SK-MEL-5 (cell line): Measurements from ENCODE around the gene EPHB6. TPM values are rescaled to one million over a fixed set of nuclear protein-coding genes. Genes with fewer than 3 reads are reported as not detected.

Experiments used
- DNase-seq: peaks from one replicate; pipeline ENCODE4 v3.0.0-alpha.2; 2016; ENCODE audit warnings: low read depth, low spot score
- in situ Hi-C: cut with HindIII; loops from 2 replicates; pipeline ENCODE4 v1.10.0; 2016; ENCODE audit warnings: low sequenced_read_pairs, high pct_unique_total_duplicates, low pct_unique_long_range_greater_than_20kb
- total RNA-seq: library from RNA; depleted of rRNA; stranded (reverse); fragments of >200 nt; shearing (Covaris generic); gene quantifications from 2 replicates; pipeline ENCODE4 v1.2.3, GENCODE V29; 2014

EPHB6 gene
- total RNA-seq, 1 experiment from 2014 or later = 0.48 TPM

DNA sequence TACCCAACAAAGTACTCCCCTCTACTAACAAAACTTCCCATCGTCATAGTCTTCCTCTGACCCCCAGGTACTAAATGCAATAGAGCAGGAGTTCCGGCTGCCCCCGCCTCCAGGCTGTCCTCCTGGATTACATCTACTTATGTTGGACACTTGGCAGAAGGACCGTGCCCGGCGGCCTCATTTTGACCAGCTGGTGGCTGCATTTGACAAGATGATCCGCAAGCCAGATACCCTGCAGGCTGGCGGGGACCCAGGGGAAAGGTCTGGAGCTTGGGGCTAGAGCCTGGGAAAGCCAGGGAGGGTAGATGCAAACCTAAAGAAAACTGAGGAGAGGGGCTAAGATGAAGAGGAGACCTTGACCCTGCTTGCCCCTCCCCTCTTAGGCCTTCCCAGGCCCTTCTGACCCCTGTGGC, 15.3 kb downstream of the EPHB6 start:
- in situ Hi-C loops = no loop called here
- no peak for DNase-seq

DNA sequence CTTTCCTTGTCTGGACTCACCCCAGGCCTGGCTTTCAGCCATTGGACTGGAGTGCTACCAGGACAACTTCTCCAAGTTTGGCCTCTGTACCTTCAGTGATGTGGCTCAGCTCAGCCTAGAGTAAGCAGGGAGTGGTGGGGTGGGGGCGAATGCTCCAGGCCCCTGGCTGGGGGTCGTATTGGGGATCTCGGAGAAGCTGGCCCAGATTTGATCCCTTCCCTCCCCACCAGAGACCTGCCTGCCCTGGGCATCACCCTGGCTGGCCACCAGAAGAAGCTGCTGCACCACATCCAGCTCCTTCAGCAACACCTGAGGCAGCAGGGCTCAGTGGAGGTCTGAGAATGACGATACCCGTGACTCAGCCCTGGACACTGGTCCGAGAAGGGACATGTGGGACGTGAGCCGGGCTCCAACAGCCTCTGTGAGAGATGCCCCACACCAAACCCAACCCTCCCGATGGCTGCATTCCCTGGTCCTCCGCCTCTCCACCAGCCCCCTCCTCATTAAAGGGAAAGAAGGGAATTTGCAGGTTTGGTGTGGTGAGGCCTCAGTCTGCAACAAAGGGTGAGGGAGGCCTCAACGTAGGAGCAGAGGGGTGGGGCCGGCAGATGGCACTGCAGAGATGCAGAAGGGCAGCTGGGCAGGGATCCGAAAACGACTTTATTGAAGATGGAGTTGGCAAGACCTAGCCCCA, 15.8 kb downstream of the EPHB6 start:
- in situ Hi-C loops = no loop called here
- DNase-seq = no peak

DNA sequence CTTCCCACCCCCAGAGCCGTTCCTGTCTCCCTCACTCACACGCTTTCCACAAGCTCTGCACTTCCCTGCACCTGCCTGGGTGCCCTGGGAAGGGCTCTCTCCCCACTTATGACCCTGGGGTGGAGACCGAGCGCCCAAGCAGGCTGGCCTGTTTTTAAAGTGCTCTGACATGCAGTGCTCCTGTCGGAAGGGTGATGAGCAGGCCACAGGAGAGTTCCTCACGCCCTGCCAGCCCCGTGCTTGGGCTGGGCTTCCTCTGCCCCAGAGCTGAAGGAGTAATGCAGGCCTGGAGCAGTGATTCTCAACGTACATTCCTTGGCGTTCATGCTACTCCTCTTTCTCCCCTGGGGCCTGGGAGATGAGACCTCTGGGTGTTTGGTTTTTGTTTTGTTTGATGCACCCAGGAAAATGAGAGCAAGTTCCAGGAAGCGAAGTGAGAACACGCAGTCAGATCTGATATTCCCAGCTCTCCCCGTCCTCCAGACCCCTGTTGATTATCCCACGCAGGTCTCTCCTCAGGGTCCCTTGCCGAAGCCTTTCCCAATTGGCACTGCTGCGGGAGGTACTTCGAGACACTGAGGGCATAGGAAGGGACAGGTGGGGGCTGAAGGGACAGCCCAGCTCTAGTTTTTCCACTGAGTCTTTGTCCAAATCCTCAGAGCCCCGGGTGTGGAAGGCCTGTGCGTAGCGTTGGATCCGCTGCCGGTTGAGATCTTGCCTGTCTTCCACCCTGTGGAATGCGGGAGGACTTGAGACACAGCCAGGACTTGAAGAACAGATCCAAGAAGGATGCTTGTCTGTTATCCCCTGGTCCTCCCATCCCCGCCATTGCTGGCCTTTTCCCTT, 16.6 kb downstream of the EPHB6 start:
- no peak for DNase-seq
- in situ Hi-C loops = no loop called here

DNA sequence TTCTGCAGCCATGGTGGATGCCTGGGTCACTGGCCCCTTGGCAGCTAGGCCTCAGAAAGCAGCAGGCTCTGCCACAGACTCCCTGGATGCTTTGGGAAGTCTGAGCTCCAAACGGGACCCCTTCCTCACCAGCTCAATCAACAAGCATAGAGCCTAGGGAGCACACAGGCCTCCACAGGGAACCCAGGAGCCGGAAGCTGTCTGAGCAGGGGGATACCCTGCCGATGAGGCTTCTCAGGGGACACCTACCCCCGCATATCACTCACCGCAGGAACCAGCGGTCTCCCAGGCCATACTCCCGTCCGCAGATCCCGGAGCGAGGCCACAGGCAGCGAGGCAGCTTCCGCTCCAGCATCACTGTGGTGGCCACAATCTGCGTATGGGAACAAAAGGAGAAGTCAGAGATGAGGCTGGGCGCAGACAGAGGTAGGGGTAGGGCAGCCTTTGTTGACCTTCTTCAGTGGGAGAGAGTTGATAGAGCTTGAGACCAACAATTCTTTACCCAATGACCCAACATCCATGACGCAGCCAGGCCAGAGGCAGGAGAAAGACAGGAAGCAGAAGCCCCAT, 17.3 kb downstream of the EPHB6 start:
- in situ Hi-C loops = no loop called here
- no peak for DNase-seq

DNA sequence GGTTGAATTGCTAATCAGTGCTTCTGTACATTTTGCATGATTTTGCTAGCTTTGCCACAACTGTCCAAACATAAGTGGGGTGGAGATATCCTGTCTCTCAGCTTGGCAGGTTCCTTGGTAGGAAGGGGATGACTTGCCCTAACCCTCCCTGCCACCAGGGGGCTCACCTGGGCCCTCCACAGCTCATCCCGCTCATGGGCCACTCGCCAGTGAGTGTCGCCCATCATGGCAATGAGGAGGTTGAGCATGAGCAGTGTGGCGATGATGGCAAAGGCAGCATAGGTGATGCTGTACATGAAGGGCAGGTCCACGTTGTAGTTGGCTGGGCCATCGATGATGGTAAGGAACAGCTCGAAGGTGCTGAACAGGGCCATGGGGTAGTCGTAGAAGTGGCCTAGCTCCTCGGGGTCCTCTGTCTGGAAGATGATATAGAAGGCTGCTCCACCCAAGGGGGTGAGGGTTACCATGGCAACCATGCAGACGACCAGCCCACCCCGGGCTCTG, 18.5 kb downstream of the EPHB6 start:
- in situ Hi-C loops = no loop called here
- DNase-seq = peak; percentile 78

DNA sequence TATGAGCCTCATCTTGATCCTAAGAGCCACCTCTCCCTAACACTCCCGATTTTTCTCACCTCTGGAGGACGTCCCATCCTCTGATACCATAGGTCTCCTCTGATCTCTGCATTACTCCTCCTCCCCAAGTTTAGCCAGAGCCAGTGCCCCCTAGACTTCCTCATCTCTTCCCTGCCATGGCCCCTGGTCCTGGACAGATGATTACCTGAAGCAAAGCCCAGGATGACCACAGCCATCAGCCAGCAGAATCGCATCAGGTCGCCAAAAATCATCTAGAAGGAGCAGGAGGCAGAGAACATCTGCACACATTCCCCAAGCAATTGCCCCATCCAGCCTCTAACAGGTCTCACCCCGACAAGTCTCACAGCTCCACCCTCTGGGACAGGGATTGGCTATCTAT, 19.0 kb downstream of the EPHB6 start:
- in situ Hi-C loops = no loop called here
- no peak for DNase-seq

DNA sequence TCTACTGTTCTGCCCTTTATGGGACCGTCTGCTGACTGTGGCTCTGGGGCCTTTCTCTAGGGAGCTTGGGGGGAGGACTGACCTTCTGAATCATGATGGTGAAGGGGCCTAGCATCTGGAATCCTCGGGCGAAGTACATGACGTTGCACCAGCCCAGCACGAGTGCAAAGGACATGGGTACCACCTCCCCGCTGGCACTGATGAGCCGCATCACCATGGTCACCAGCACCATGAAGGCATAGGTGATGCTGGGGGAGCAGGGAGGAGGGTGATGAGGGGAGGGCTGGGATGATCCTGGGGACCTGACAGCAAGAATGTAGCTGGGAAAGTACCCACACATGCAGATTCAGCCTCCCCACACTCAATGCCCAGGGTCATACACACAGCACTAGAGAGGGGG, 19.5 kb downstream of the EPHB6 start:
- in situ Hi-C loops = no loop called here

DNA sequence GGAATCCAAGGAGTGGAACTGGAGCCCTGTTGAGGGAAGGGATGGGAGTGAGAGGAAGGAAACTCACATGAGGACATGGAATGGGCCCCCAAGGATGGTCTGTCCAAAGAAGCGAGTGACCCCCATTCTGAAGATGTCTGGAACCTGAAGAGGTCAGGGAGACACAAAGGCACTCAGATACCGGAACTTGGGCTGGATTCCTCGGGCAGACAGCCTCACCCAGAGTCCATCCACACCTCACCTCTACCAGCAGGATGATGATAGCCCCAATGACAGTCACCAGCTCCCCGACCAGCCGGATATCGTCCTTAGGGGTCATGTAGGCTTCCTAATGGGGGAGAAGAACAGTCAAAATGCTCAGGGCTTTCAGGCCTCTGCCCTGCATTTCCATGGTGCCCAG, 20.0 kb downstream of the EPHB6 start:
- in situ Hi-C loops = no loop called here
- DNase-seq = no peak

More for the DNA sequence above, 19.5 kb downstream of the EPHB6 start:
- no peak for DNase-seq

DNA sequence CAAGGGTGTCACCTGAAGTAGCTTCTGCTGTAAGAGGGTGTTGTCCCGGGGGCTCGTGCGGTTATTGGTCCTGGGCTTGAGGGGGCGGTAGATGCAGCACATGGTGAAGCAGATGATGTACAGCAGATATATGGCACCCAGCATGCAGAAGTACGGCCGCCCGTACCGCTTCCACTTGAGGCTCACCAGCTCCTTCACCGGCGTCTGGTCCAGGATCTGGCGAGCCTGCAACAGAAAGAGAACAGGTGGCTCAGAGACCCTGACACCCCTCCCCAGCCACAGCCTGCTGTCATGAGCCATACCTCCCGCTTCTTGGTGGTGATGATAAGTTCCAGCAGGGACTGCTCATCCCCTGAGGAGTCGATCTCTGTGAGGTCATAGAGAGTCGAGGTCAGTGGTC, 20.6 kb downstream of the EPHB6 start:
- DNase-seq = no peak
- in situ Hi-C loops = no loop called here

DNA sequence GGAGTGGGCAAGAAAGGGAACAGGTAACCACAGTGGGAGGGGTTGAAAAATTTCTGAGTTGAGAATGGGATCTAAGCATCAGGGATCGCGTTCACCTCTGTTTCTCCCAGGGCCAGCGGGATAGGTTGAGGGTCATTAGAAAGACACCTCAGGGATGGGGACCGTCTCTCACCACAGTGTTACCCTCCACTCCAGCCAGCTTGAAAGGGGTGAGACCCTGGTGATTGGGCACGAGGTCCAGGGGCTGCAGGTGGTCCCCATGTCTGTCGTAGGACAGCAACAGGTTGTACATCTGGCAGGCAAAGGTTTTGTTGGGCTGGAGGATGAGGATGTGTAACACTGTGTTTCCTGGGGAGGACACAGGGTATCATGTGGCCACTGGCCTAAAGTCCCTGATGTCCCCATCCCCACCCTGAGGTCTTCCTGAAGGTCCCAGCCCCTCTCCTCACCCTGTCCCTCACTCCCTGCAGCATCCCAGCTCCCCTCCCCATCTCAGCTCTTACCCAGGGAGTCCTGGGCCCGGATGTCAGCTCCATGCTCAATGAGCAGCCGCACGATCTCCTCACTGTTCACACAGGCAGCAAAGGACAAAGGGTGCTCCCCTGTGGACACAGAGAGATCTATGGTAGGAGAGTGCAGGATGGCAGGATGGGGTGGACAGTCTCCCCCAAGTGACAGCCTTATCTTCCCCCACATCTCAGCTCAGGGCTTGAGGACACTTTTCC, 21.5 kb downstream of the EPHB6 start:
- in situ Hi-C loops = no loop called here
- DNase-seq = no peak

DNA sequence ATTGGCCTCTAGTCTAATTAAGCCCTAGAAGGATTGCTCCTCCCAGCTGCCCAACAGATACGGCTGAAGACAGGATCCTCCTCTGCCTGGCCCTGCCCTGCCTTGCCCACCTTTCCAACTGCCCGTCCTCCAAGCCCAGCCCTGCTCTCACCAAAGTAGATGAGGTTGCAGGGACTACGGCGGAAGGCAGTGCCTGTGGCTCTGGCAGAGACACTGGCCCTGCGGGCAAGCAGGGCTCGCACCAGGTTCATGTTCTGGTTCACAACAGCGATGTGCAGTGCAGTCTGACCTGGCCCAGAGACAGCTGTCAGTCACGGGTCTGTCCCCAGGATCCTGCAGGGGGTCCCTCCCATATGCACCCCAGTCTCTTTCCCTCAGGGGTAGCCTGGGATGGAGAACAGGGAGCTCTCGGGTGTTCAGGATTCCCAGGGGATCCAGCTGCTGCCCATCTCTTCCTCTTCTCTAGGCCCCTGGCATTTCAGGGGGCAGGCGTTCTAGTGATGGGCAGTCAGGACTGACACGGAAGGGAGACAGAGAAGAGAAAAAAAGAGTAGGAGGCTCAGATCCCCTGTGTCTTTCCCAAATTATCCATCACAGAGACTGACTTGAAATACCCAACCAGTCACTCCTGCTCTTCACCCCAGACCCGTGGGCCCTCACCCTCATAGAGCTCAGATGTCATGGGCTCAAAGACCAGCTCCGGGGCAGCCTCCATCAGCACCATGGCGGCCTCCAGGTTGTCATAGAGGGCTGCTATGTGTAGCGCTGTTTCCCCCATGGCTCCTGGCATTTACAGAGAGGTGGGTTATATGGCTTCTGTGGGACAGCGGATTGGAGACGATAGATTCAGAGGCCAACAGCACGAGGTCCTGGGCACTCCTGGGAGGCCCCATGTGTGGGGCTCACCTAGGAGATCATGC, 22.4 kb downstream of the EPHB6 start:
- DNase-seq = no peak
- in situ Hi-C loops = no loop called here

DNA sequence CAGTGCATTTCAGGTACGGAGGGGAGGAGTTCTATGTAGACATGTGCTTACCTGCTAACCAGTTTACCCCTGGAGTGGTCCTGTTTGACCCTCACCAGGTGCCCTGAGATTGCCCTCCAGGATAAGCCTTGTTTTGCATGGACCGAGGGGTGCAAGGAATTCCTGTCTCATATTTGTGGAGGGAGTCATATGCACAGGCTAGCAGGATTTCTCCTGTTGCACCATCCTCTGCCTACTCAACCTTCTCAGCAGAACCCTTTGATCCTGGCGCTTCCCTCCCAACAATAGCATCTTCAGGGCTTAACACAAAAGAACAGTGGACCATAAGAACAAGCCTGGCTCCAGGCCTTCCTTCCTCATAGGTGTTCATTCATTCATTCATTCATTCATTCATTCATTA, 23.4 kb downstream of the EPHB6 start:
- no peak for DNase-seq
- in situ Hi-C loops = no loop called here

DNA sequence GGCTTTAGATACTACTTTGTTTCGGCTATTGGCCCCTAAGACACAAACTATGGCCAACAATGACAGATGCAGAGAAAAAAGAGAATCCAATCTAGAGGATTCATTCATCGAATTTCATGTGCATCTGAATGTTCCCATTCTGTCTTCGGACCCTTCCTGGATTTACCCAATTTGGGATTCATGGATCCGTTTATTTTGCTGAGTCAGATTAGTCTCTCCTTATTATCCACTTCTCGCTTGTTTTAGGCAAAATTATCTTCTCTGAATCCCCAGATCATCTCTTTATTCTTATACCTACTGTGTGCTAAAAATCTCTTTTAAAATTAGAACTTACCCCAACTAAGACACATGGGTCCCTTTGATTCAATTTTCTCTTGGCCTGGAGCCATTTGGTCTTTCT, 24.2 kb downstream of the EPHB6 start:
- DNase-seq = no peak
- in situ Hi-C loops = no loop called here

DNA sequence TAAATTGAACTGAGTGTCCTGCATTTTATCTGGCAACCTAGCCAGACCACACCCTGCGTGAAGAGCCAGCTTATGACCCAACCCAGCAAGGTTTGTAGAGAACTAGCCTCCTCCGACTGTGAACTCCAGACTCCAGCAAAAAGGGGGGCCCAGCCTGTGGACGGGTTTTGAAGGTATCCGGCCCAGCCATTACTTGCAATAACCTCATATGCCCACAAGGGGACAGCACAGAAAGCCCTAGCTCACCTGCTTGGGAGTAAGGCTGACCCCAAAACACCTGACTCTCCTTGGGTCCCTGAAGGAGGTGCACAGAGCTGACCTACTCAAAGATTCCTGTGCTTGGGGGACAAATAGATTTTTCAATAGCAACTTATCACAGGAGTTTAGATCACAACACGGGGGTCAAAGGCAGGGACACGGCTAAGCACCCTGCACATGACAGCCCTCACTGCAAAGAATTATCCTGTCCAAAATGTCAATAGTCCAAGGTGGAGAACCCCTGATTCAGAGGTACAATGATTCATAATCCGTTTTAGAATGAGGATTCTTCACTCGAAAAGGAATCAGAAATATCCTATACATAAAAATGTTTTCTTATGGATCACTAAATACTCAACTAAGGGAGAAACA, 26.1 kb downstream of the EPHB6 start:
- in situ Hi-C loops = no loop called here
- peak; percentile 67 for DNase-seq

DNA sequence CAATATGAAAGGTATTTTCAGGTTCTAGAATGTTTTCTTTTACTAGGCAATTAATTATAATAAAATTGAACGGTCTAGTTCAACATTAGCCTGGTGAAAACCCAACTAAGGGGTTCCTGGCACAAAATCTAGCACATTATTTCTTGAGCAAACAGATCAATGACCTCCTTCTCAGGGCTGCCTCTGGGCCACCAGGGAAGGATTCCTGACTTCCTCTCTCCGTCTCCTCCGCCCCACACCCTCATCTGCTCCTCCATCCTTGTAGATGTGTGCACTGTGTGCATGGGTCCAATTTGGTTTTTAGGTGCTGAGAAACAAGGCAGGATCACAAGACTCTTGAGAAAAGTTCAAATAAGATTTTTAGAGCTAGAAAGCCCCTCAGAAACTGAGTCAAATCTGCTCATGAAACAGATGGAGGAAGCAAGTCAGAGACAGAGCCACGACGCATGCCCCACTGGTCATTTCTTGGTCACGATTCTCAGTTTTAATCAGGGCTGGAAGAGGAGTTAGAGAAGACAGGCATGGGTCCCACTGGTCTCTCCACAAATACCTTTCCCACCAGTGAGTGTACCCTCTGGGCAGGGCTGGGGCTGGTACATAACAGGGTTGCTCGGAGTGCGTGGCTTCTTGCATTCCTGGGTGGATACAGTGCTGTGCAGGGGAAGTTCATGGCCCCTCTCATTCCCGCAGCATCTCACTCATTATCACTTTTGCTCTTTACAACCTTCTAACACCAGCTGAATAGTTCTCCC, 26.9 kb downstream of the EPHB6 start:
- DNase-seq = no peak
- in situ Hi-C loops = no loop called here

DNA sequence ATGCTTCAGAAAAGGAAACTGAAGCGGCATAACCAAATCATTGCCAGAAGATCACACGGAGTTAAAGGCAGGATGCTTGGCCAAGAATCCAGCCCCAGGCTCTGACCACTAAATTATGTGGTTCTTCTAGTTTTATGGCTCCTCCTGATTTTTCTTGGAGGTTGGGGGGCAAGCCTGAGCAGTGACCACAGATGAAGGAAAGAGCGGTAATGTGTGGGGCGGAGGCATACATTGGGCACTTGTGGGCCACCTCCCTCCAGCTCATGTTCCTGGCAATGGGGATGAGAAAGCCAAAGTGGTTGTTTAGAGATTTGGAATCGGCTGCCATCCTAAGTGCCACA, 27.4 kb downstream of the EPHB6 start:
- in situ Hi-C loops = no loop called here

More for the DNA sequence above, 27.4 kb downstream of the EPHB6 start:
- no peak for DNase-seq
